Measurements from ENCODE around the gene PRR14. TPM values are rescaled to one million over a fixed set of nuclear protein-coding genes. Genes with fewer than 3 reads are reported as not detected.

Gene PRR14
- total and polyA plus RNA-seq, 10 of the 15 experiments (the other 5 are each of a cell fraction or from before 2014, with no cell fraction given): 2.5 to 66.8 (median 19.2) TPM

GRCh38 chr16:30698816-30699614 lies 48.3 kb downstream of the PRR14 start, which contains the start of gene SRCAP (continued):
- no peak for TF ChIP-seq ZNF592 (IDR thresholded peaks at IDR 0.05)
- no peak for TF ChIP-seq SIX5 (IDR thresholded peaks at IDR 0.05; ENCODE audit: low read depth, low read length, severe bottlenecking)
- TF ChIP-seq, protein P1, sequence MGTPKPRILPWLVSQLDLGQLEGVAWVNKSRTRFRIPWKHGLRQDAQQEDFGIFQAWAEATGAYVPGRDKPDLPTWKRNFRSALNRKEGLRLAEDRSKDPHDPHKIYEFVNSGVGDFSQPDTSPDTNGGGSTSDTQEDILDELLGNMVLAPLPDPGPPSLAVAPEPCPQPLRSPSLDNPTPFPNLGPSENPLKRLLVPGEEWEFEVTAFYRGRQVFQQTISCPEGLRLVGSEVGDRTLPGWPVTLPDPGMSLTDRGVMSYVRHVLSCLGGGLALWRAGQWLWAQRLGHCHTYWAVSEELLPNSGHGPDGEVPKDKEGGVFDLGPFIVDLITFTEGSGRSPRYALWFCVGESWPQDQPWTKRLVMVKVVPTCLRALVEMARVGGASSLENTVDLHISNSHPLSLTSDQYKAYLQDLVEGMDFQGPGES (IDR thresholded peaks at IDR 0.05): no peak
- TF ChIP-seq LARP7 (IDR thresholded peaks at IDR 0.05): peak; percentile 82; the same call in 1 of the 2 replicates
- TF ChIP-seq JUNB (IDR thresholded peaks at IDR 0.05): no peak
- no peak for TF ChIP-seq CHD4 (IDR thresholded peaks at IDR 0.05)
- peak; percentile 88 for TF ChIP-seq NR2C2 (IDR thresholded peaks at IDR 0.05; ENCODE audit: borderline replicate concordance, control insufficient read depth, insufficient read length, low read depth)
- no peak for TF ChIP-seq SMC3 (IDR thresholded peaks at IDR 0.05; ENCODE audit: borderline replicate concordance, low read length)
- TF ChIP-seq BMI1 (IDR thresholded peaks at IDR 0.05; ENCODE audit: borderline replicate concordance): no peak
- TF ChIP-seq, protein P2, sequence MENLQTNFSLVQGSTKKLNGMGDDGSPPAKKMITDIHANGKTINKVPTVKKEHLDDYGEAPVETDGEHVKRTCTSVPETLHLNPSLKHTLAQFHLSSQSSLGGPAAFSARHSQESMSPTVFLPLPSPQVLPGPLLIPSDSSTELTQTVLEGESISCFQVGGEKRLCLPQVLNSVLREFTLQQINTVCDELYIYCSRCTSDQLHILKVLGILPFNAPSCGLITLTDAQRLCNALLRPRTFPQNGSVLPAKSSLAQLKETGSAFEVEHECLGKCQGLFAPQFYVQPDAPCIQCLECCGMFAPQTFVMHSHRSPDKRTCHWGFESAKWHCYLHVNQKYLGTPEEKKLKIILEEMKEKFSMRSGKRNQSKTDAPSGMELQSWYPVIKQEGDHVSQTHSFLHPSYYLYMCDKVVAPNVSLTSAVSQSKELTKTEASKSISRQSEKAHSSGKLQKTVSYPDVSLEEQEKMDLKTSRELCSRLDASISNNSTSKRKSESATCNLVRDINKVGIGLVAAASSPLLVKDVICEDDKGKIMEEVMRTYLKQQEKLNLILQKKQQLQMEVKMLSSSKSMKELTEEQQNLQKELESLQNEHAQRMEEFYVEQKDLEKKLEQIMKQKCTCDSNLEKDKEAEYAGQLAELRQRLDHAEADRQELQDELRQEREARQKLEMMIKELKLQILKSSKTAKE (IDR thresholded peaks at IDR 0.05; ENCODE audit: low read depth, poor library complexity, severe bottlenecking): peak; percentile 52
- no peak; the same call in 1 of the 2 replicates for TF ChIP-seq TAF1 (IDR thresholded peaks at IDR 0.05; ENCODE audit: borderline replicate concordance, low read depth, low read length)
- no peak for TF ChIP-seq BRCA1 (IDR thresholded peaks at IDR 0.05; ENCODE audit: low read depth, low read length)
- no peak for TF ChIP-seq CEBPB (IDR thresholded peaks at IDR 0.05; ENCODE audit: borderline replicate concordance in 1 of 2, low read depth in 2 of 2, low read length in 2 of 2)
- TF ChIP-seq RAD21 (IDR thresholded peaks at IDR 0.05; ENCODE audit: insufficient read depth, low read depth, low read length): no peak
- no peak for TF ChIP-seq ZZZ3 (IDR thresholded peaks at IDR 0.05; ENCODE audit: control insufficient read depth, insufficient read length, low read depth)
- peak; percentile 70 to 75 for TF ChIP-seq IKZF2 (IDR thresholded peaks at IDR 0.05)
- no peak; the same call in 1 of the 2 replicates for TF ChIP-seq BCLAF1 (IDR thresholded peaks at IDR 0.05)
- no peak for TF ChIP-seq STAT1 (conservative IDR thresholded peaks at IDR 0.05)
- TF ChIP-seq WRNIP1 (IDR thresholded peaks at IDR 0.05; ENCODE audit: borderline replicate concordance, low read depth, low read length): no peak
- TF ChIP-seq MXI1 (IDR thresholded peaks at IDR 0.05; ENCODE audit: low read depth, low read length): peak; percentile 36; the same call in 1 of the 2 replicates
